ENCODE data around the gene GOLGB1. TPM values are rescaled to one million over a fixed set of nuclear protein-coding genes. Genes with fewer than 3 reads are reported as not detected.

GOLGB1 gene
- total and polyA plus RNA-seq, 4 donors, result 14.5 to 74.0 (median 49.5) TPM

DNA sequence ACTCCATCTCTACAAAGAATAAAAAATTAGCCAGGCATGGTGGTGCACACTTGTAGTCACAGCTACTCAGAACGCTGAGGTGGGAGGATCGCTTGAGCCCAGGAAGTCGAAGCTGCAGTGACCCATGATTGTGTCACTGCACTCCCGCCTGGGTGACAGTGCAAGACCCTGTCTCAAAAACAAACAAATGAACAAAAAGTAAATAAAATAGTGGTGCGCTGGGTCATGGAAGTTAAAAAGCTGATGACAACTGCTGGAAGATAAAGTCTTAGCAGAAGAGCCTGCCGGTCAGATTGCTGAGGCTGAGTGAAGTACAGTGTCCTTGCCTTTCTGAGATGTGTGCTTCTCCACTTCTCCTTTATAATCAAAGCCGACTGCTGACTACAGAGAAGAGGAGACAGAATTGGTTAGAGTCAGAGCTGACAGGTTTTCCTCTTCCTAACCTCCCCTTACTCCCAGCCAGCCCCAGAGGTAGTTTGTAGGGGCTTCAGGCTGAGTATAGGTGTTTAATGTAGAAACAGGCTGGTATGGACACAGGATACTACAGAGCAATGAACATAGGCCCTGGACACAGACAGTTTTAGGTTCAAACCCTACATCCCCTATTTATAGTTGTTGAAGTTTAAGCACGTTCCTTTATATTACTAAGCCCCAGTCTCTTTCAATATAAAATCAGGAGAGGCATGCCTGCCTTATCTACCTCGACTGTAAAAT, 106.8 kb downstream of the GOLGB1 start:
- Histone ChIP-seq H3K4me1 (ENCODE audit: control insufficient read depth in 1 of 2, insufficient read depth in 2 of 2, low read length in 2 of 2) (no peaks in the 10 kb centered on the region), H3K4me3 (ENCODE audit: low read length in 2 of 2) (no peak overlapping the region), H3K27ac (ENCODE audit: low read depth in 1 of 2, low read length in 2 of 2) (no peak overlapping the region), H3K36me3 (ENCODE audit: control insufficient read depth in 1 of 2, insufficient read depth in 2 of 2, low read length in 1 of 2) (no peaks in the 10 kb centered on the region), H3K27me3 (ENCODE audit: control insufficient read depth in 1 of 2, insufficient read depth in 2 of 2, low read length in 1 of 2) (no peaks in the 10 kb centered on the region), H3K9me3 (ENCODE audit: control insufficient read depth, low read length) (no peaks in the 10 kb centered on the region)
- ATAC-seq (ENCODE audit: low FRiP score), result no peak
- no peak for DNase-seq
- WGBS, 2 donors, result 51 to 64% methylated on average over 9 of the region's 9 CpGs
- intact Hi-C loops (cut with DNase I), result no loop called here

DNA sequence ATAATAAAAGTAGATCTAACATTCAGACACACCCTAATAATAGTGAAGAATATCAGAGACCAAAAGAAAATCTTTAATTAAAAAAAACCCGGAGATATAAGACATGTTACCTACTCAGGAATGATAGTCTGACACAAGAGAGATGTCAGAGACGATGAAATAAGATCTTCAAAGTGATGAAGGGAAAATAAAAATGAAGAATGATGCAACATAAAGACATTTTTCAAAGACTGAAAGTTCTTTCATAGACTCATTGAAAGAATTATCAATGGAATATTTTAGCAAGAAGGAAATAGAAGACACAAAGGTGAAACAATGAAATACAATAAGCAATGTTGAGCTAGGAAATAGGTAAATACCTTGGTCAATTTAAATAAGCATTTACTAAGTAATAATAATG, 108.4 kb downstream of the GOLGB1 start:
- H3K4me1 ChIP-seq (ENCODE audit: control insufficient read depth in 1 of 2, insufficient read depth in 2 of 2, low read length in 2 of 2), result no peaks in the 10 kb centered on the region
- no peak for DNase-seq
- no peaks in the 10 kb centered on the region for H3K27me3 ChIP-seq (ENCODE audit: control insufficient read depth in 1 of 2, insufficient read depth in 2 of 2, low read length in 1 of 2)
- H3K4me3 ChIP-seq (ENCODE audit: low read length in 2 of 2), result no peak overlapping the region
- 91 to 97% methylated on average over 2 of the region's 2 CpGs for WGBS, 2 donors
- ATAC-seq (ENCODE audit: low FRiP score), result no peak
- intact Hi-C loops (cut with DNase I), result no loop called here
- H3K27ac ChIP-seq (ENCODE audit: low read depth in 1 of 2, low read length in 2 of 2), result no peak overlapping the region
- H3K9me3 ChIP-seq (ENCODE audit: control insufficient read depth, low read length), result no peaks in the 10 kb centered on the region
- H3K36me3 ChIP-seq (ENCODE audit: control insufficient read depth in 1 of 2, insufficient read depth in 2 of 2, low read length in 1 of 2), result no peaks in the 10 kb centered on the region

DNA sequence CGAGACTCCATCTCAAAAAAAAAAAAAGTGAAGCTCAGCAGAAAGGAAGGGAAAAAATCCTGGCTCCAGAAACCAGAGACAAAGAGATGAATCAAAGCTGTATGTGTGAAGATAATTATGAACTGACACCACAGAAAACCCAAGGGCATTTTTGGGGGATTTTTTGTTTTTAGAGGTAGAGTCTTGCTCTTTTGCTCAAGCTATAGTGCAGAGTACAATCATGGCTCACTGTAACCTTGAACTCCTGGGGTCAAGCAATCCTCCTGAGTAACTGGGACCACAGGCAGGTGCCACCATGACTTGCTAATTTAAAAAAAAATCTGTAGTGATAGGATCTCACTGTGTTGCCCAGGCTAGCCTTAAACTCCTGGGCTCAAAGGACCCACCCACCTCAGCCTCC, 111.6 kb downstream of the GOLGB1 start:
- intact Hi-C loops (cut with DNase I), result no loop called here
- WGBS, 2 donors, result 97 to 100% methylated on average over 1 of the region's 1 CpG
- DNase-seq, result no peak
- Histone ChIP-seq H3K9me3 (ENCODE audit: control insufficient read depth, low read length) (no peaks in the 10 kb centered on the region), H3K27ac (ENCODE audit: low read depth in 1 of 2, low read length in 2 of 2) (no peak overlapping the region), H3K4me3 (ENCODE audit: low read length in 2 of 2) (no peak overlapping the region), H3K36me3 (ENCODE audit: control insufficient read depth in 1 of 2, insufficient read depth in 2 of 2, low read length in 1 of 2) (no peaks in the 10 kb centered on the region), H3K4me1 (ENCODE audit: control insufficient read depth in 1 of 2, insufficient read depth in 2 of 2, low read length in 2 of 2) (no peaks in the 10 kb centered on the region), H3K27me3 (ENCODE audit: control insufficient read depth in 1 of 2, insufficient read depth in 2 of 2, low read length in 1 of 2) (no peaks in the 10 kb centered on the region)
- no peak for ATAC-seq (ENCODE audit: low FRiP score)

DNA sequence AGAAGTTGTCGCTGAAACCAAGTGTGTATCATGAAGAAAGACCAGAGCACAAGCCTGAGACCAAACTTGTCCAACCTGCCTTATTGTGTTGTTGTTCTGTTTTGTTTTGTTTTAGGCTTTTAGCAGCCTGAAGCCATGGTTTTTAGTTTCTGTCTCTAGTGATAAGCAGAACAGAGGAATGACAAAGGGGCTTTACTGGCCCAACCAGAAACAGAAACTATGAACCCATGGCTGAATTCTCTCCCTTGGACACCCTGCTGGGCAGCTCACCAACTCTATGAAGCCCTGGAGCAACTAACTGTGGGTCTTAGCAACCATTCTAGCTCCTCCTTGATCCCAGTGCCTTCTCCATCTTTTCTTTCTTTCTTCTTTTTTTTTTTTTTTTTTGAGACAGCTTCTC, 119.2 kb downstream of the GOLGB1 start:
- no peaks in the 10 kb centered on the region for H3K36me3 ChIP-seq (ENCODE audit: control insufficient read depth in 1 of 2, insufficient read depth in 2 of 2, low read length in 1 of 2)
- H3K27ac ChIP-seq (ENCODE audit: low read depth in 1 of 2, low read length in 2 of 2), result no peak overlapping the region
- DNase-seq (no peak), ATAC-seq (ENCODE audit: low FRiP score) (no peak)
- intact Hi-C loops (cut with DNase I), result no loop called here
- WGBS, 2 donors, result 95 to 96% methylated on average over 1 of the region's 1 CpG
- H3K9me3 ChIP-seq (ENCODE audit: control insufficient read depth, low read length), result no peaks in the 10 kb centered on the region
- H3K4me3 ChIP-seq (ENCODE audit: low read length in 2 of 2), result no peak overlapping the region
- H3K27me3 ChIP-seq (ENCODE audit: control insufficient read depth in 1 of 2, insufficient read depth in 2 of 2, low read length in 1 of 2), result no peaks in the 10 kb centered on the region
- no peaks in the 10 kb centered on the region for H3K4me1 ChIP-seq (ENCODE audit: control insufficient read depth in 1 of 2, insufficient read depth in 2 of 2, low read length in 2 of 2)

DNA sequence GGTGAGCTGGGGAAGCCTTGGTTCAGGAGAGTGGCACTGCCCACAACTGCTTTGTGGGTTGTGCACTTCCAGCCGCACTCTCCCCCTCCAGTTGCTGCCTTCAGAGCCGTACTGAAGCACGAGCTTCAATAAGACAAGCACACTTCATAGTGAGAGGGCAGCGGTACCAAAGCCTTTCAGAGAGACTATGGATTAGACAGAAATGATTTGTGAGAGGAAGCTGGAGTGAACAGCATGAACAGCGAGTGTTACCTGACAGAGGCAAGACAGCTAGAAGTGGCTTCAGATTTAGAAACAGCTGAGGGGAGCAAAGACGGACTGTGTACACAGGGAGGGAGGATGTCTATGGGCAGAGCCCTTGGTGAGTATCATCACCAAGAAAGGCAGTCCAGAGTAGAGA, 119.9 kb downstream of the GOLGB1 start:
- Histone ChIP-seq H3K4me3 (ENCODE audit: low read length in 2 of 2) (no peak overlapping the region), H3K9me3 (ENCODE audit: control insufficient read depth, low read length) (no peaks in the 10 kb centered on the region), H3K27ac (ENCODE audit: low read depth in 1 of 2, low read length in 2 of 2) (no peak overlapping the region), H3K27me3 (ENCODE audit: control insufficient read depth in 1 of 2, insufficient read depth in 2 of 2, low read length in 1 of 2) (no peaks in the 10 kb centered on the region), H3K36me3 (ENCODE audit: control insufficient read depth in 1 of 2, insufficient read depth in 2 of 2, low read length in 1 of 2) (no peaks in the 10 kb centered on the region), H3K4me1 (ENCODE audit: control insufficient read depth in 1 of 2, insufficient read depth in 2 of 2, low read length in 2 of 2) (no peaks in the 10 kb centered on the region)
- intact Hi-C loops (cut with DNase I), result no loop called here
- no peak for ATAC-seq (ENCODE audit: low FRiP score)
- no peak for DNase-seq
- 85 to 87% methylated on average over 6 of the region's 6 CpGs for WGBS, 2 donors

DNA sequence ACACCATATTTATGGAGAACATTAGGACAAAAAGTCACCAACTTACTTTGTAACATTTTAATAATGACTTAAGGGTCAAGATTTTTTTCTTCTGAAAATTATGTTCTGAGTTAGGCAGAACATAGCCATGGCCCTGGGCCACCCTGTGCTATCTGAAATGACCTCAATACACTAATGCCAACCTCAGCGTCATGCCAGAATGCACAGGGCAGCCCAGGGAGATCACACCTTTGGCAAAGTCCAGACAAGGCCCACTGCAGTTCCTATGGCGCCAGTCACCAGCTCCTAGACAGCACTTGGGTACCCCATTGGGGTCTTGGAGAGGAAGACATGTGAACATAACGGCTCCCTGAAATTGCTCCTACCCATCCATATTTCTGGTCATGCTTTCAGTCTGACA, 121.9 kb downstream of the GOLGB1 start:
- intact Hi-C loops (cut with DNase I), result no loop called here
- H3K36me3 ChIP-seq (ENCODE audit: control insufficient read depth in 1 of 2, insufficient read depth in 2 of 2, low read length in 1 of 2), result no peaks in the 10 kb centered on the region
- DNase-seq, result no peak
- no peaks in the 10 kb centered on the region for H3K9me3 ChIP-seq (ENCODE audit: control insufficient read depth, low read length)
- H3K4me3 ChIP-seq (ENCODE audit: low read length in 2 of 2), result no peak overlapping the region
- 65 to 79% methylated on average over 3 of the region's 3 CpGs for WGBS, 2 donors
- ATAC-seq (ENCODE audit: low FRiP score), result no peak
- H3K27ac ChIP-seq (ENCODE audit: low read depth in 1 of 2, low read length in 2 of 2), result no peak overlapping the region
- no peaks in the 10 kb centered on the region for H3K4me1 ChIP-seq (ENCODE audit: control insufficient read depth in 1 of 2, insufficient read depth in 2 of 2, low read length in 2 of 2)
- H3K27me3 ChIP-seq (ENCODE audit: control insufficient read depth in 1 of 2, insufficient read depth in 2 of 2, low read length in 1 of 2), result no peaks in the 10 kb centered on the region

DNA sequence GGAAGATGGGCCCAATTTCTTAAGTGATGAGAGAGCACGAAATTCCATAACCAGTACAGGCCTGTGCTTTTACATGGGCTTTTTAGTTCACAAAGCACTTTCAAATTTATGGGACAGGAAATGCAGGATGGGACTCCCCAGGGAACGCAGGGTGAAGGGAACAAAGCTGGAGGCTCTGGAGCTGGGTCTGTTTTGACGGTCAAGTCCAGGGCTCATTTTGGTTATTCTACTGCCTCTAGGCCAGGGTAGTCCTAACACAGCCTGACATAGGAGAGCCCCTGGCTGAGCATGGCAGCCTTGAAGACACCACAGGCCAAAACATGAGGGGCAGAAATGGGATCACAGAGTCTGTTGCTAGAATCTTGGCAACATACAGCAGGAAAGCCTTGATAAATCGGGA, 122.3 kb downstream of the GOLGB1 start:
- Histone ChIP-seq H3K36me3 (ENCODE audit: control insufficient read depth in 1 of 2, insufficient read depth in 2 of 2, low read length in 1 of 2) (no peaks in the 10 kb centered on the region), H3K27ac (ENCODE audit: low read depth in 1 of 2, low read length in 2 of 2) (no peak overlapping the region), H3K4me3 (ENCODE audit: low read length in 2 of 2) (no peak overlapping the region), H3K27me3 (ENCODE audit: control insufficient read depth in 1 of 2, insufficient read depth in 2 of 2, low read length in 1 of 2) (no peaks in the 10 kb centered on the region), H3K4me1 (ENCODE audit: control insufficient read depth in 1 of 2, insufficient read depth in 2 of 2, low read length in 2 of 2) (no peaks in the 10 kb centered on the region), H3K9me3 (ENCODE audit: control insufficient read depth, low read length) (no peaks in the 10 kb centered on the region)
- WGBS, 2 donors, result 86 to 90% methylated on average over 4 of the region's 4 CpGs
- intact Hi-C loops (cut with DNase I), result no loop called here
- ATAC-seq (ENCODE audit: low FRiP score), result no peak
- DNase-seq, result no peak

DNA sequence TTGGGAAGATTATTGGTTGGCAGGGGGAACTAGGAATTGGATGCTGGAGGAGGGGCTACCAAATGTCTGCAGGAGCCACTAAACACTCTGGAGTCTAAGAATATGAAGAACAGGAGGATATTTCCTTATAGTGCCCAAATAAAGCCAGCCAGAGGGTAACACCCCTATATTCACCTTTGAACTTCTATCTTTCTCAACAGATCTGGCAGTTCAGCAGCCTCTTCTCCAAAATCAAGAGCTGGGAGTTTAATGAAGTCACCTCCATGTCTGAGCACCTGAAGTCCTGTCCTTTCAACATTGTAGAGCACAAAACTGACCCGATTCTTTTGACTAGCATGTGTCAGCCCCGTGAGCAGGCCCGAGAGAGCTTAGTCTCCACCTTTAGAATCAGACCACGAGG, 123.0 kb downstream of the GOLGB1 start:
- Histone ChIP-seq H3K27me3 (ENCODE audit: control insufficient read depth in 1 of 2, insufficient read depth in 2 of 2, low read length in 1 of 2) (no peaks in the 10 kb centered on the region), H3K4me3 (ENCODE audit: low read length in 2 of 2) (no peak overlapping the region), H3K9me3 (ENCODE audit: control insufficient read depth, low read length) (no peaks in the 10 kb centered on the region), H3K27ac (ENCODE audit: low read depth in 1 of 2, low read length in 2 of 2) (no peak overlapping the region), H3K4me1 (ENCODE audit: control insufficient read depth in 1 of 2, insufficient read depth in 2 of 2, low read length in 2 of 2) (no peaks in the 10 kb centered on the region), H3K36me3 (ENCODE audit: control insufficient read depth in 1 of 2, insufficient read depth in 2 of 2, low read length in 1 of 2) (no peaks in the 10 kb centered on the region)
- DNase-seq (no peak), ATAC-seq (ENCODE audit: low FRiP score) (no peak)
- 92 to 95% methylated on average over 4 of the region's 4 CpGs for WGBS, 2 donors
- intact Hi-C loops (cut with DNase I), result no loop called here

DNA sequence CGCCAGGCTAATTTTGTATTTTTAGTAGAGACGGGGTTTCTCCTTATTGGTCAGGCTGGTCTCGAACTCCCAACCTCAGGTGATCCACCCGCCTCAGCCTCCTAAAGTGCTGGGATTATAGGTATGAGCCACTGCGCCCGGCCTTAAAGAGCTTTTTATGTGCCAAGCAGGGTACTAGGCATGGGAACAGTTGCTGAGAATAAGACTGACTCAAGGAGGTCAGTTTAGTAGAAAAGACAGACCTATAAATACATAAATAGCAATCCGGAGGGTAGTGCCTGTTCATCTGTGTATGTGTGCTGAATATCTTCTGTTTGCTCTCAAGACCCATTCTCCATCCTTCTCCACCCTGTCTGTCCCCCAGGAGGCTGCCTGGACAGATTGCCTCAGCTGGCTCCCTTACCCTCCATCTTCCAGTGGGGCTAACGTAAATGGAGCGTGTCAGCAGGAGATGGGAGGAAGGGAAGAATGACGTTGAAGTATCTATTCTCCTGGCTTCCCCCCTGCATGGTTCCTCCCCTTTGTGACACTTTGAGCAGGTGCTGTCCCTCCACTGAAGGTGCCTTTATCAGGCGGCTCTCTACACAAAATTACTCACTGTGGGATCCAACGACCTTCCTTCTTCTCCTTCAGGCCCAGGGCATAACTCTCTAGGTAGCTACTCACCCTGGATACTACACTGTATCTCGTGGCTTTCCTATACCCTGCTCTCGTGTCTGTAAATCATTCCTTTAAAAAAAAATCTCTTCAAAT, 125.2 kb downstream of the GOLGB1 start:
- Histone ChIP-seq H3K27ac (ENCODE audit: low read depth in 1 of 2, low read length in 2 of 2) (no peak overlapping the region), H3K4me1 (ENCODE audit: control insufficient read depth in 1 of 2, insufficient read depth in 2 of 2, low read length in 2 of 2) (no peaks in the 10 kb centered on the region), H3K36me3 (ENCODE audit: control insufficient read depth in 1 of 2, insufficient read depth in 2 of 2, low read length in 1 of 2) (no peaks in the 10 kb centered on the region), H3K4me3 (ENCODE audit: low read length in 2 of 2) (no peak overlapping the region), H3K9me3 (ENCODE audit: control insufficient read depth, low read length) (no peaks in the 10 kb centered on the region), H3K27me3 (ENCODE audit: control insufficient read depth in 1 of 2, insufficient read depth in 2 of 2, low read length in 1 of 2) (no peaks in the 10 kb centered on the region)
- WGBS, 2 donors, result 73 to 75% methylated on average over 14 of the region's 14 CpGs
- no peak for ATAC-seq (ENCODE audit: low FRiP score)
- DNase-seq, result no peak
- intact Hi-C loops (cut with DNase I), result no loop called here

Data from aorta (tissue), 5 donors.